HEK293 (cell line): Measurements from ENCODE around the gene ADIRF.
"Not testable (repeated sequence)": the region's sequence is repeated elsewhere in the genome, so short reads cannot be mapped to it uniquely, and the experiment has no call there.

Source experiments
- CTCF ChIP-seq: fragments of 450-650 bp; formaldehyde crosslinking; IDR thresholded peaks from 2 replicates; pipeline ENCODE4 v1.5.1; 2016; ENCODE audit warnings: missing biosample characterization, missing genetic modification characterization
- EGR2 ChIP-seq: fragments of 450-650 bp; formaldehyde crosslinking; IDR thresholded peaks from 2 replicates; pipeline ENCODE4 v1.5.1; 2016; ENCODE audit warnings: low read depth, missing biosample characterization, missing genetic modification characterization
- MYNN ChIP-seq: fragments of 450-650 bp; formaldehyde crosslinking; IDR thresholded peaks from 2 replicates; pipeline ENCODE4 v1.5.1; 2016; ENCODE audit warnings: missing biosample characterization, missing genetic modification characterization, borderline replicate concordance
- MZF1 ChIP-seq: fragments of 450-650 bp; formaldehyde crosslinking; IDR thresholded peaks from 2 replicates; pipeline ENCODE4 v1.5.1; 2017; ENCODE audit warnings: missing biosample characterization, missing genetic modification characterization, borderline replicate concordance
- PATZ1 ChIP-seq: fragments of 450-650 bp; formaldehyde crosslinking; IDR thresholded peaks from 2 replicates; pipeline ENCODE4 v1.5.1; 2016; ENCODE audit warnings: missing biosample characterization, missing genetic modification characterization
- REST ChIP-seq: fragments of 450-650 bp; formaldehyde crosslinking; IDR thresholded peaks from 2 replicates; pipeline ENCODE4 v1.5.1; 2016; ENCODE audit warnings: missing biosample characterization, missing genetic modification characterization
- ZBTB11 ChIP-seq: fragments of 450-650 bp; formaldehyde crosslinking; conservative IDR thresholded peaks from 2 replicates; pipeline ENCODE4 v1.5.1; 2016; ENCODE audit warnings: low read depth, missing biosample characterization, missing genetic modification characterization
- ZBTB21 ChIP-seq: fragments of 450-650 bp; formaldehyde crosslinking; IDR thresholded peaks from 2 replicates; pipeline ENCODE4 v1.5.1; 2017; ENCODE audit warnings: missing biosample characterization, missing genetic modification characterization
- ZBTB48 ChIP-seq: fragments of 450-650 bp; formaldehyde crosslinking; IDR thresholded peaks from 2 replicates; pipeline ENCODE4 v1.5.1; 2016; ENCODE audit warnings: missing biosample characterization, missing genetic modification characterization
- ZFP69B ChIP-seq: fragments of 450-650 bp; formaldehyde crosslinking; IDR thresholded peaks from 2 replicates; pipeline ENCODE4 v1.5.1; 2016; ENCODE audit warnings: missing biosample characterization, missing genetic modification characterization
- ZNF10 ChIP-seq: fragments of 450-650 bp; formaldehyde crosslinking; IDR thresholded peaks from 2 replicates; pipeline ENCODE4 v1.5.1; 2017; ENCODE audit warnings: missing biosample characterization, missing genetic modification characterization
- ZNF146 ChIP-seq: fragments of 450-650 bp; formaldehyde crosslinking; IDR thresholded peaks from 2 replicates; pipeline ENCODE4 v1.5.1; 2016; ENCODE audit warnings: missing biosample characterization, missing genetic modification characterization
- ZNF530 ChIP-seq: fragments of 450-650 bp; formaldehyde crosslinking; IDR thresholded peaks from 2 replicates; pipeline ENCODE4 v1.5.1; 2016; ENCODE audit warnings: low read depth, missing biosample characterization, missing genetic modification characterization
- ZNF629 ChIP-seq: fragments of 450-650 bp; formaldehyde crosslinking; IDR thresholded peaks from 2 replicates; pipeline ENCODE4 v1.5.1; 2017; ENCODE audit warnings: missing biosample characterization, missing genetic modification characterization

- TF ChIP-seq EGR2 (tag by site-specific recombination); ZNF146; ZNF629; MYNN; ZNF530; ZBTB21; REST (tag by site-specific recombination); CTCF (tag by site-specific recombination); ZBTB11 (tag by site-specific recombination); ZBTB48 (tag by site-specific recombination); PATZ1; ZNF10; ZFP69B; MZF1 (tag by site-specific recombination): not testable (repeated sequence)
Measured at GRCh38 chr10:87009134-87009696, 40.9 kb downstream of the ADIRF start.
